ENCODE results near the gene JAK1. TPM values are rescaled to one million over a fixed set of nuclear protein-coding genes. Genes with fewer than 3 reads are reported as not detected.

Gene JAK1
- total and polyA plus RNA-seq, 9 donors, result 49.2 to 69.5 (median 56.2) TPM

GRCh38 chr1:64967381-64967780 lies 1.0 kb upstream of the JAK1 start:
- Histone ChIP-seq H3K27ac (ENCODE audit: low read length) (no peak overlapping the region), H3K27me3 (ENCODE audit: control insufficient read depth, insufficient read depth, low read length) (no peaks in the 10 kb centered on the region), H3K4me1 (ENCODE audit: control insufficient read depth, insufficient read depth, low read length) (peaks cover 9% of the 10 kb centered on the region), H3K9me3 (replicated peaks; ENCODE audit: control insufficient read depth, low read depth, low read length) (no peaks in the 10 kb centered on the region), H3K4me3 (ENCODE audit: low read length) (no peak overlapping the region), H3K36me3 (ENCODE audit: control insufficient read depth, insufficient read depth, low read length) (no peaks in the 10 kb centered on the region)
- WGBS (ENCODE audit: insufficient coverage), result 60% methylated on average over 5 of the region's 6 CpGs
- DNase-seq, result peak; percentile 22

- under 1% methylated on average over 37 of the region's 52 CpGs for WGBS (ENCODE audit: insufficient coverage)
- Histone ChIP-seq H3K4me3 (ENCODE audit: low read length) (peak overlapping the region; percentile 91), H3K36me3 (ENCODE audit: control insufficient read depth, insufficient read depth, low read length) (no peaks in the 10 kb centered on the region), H3K27ac (ENCODE audit: low read length) (peak overlapping the region; percentile 99), H3K9me3 (replicated peaks; ENCODE audit: control insufficient read depth, low read depth, low read length) (no peaks in the 10 kb centered on the region), H3K27me3 (ENCODE audit: control insufficient read depth, insufficient read depth, low read length) (no peaks in the 10 kb centered on the region), H3K4me1 (ENCODE audit: control insufficient read depth, insufficient read depth, low read length) (peaks cover 11% of the 10 kb centered on the region)
- peak; percentile 85 for DNase-seq
These were observed 787 bp downstream of the JAK1 start for GRCh38 chr1:64965366-64966157.

GRCh38 chr1:64963466-64963865 lies 2.9 kb downstream of the JAK1 start:
- H3K4me1 ChIP-seq (ENCODE audit: control insufficient read depth, insufficient read depth, low read length), result peaks cover 11% of the 10 kb centered on the region
- no CpG with 5 or more reads among the region's 5 CpGs for WGBS (ENCODE audit: insufficient coverage)
- no peaks in the 10 kb centered on the region for H3K9me3 ChIP-seq (replicated peaks; ENCODE audit: control insufficient read depth, low read depth, low read length)
- no peaks in the 10 kb centered on the region for H3K36me3 ChIP-seq (ENCODE audit: control insufficient read depth, insufficient read depth, low read length)
- no peak overlapping the region for H3K4me3 ChIP-seq (ENCODE audit: low read length)
- H3K27ac ChIP-seq (ENCODE audit: low read length), result no peak overlapping the region
- DNase-seq, result no peak
- H3K27me3 ChIP-seq (ENCODE audit: control insufficient read depth, insufficient read depth, low read length), result no peaks in the 10 kb centered on the region

- 65% methylated on average over 5 of the region's 7 CpGs for WGBS (ENCODE audit: insufficient coverage)
- no peaks in the 10 kb centered on the region for H3K27me3 ChIP-seq (ENCODE audit: control insufficient read depth, insufficient read depth, low read length)
- no peaks in the 10 kb centered on the region for H3K36me3 ChIP-seq (ENCODE audit: control insufficient read depth, insufficient read depth, low read length)
- H3K9me3 ChIP-seq (replicated peaks; ENCODE audit: control insufficient read depth, low read depth, low read length), result no peaks in the 10 kb centered on the region
- no peak overlapping the region for H3K4me3 ChIP-seq (ENCODE audit: low read length)
- no peak overlapping the region for H3K27ac ChIP-seq (ENCODE audit: low read length)
- DNase-seq, result no peak
- H3K4me1 ChIP-seq (ENCODE audit: control insufficient read depth, insufficient read depth, low read length), result peaks cover 11% of the 10 kb centered on the region
These were observed 3.9 kb downstream of the JAK1 start for GRCh38 chr1:64962441-64962840.

GRCh38 chr1:64961923-64962322 lies 4.4 kb downstream of the JAK1 start:
- Histone ChIP-seq H3K4me3 (ENCODE audit: low read length) (no peak overlapping the region), H3K9me3 (replicated peaks; ENCODE audit: control insufficient read depth, low read depth, low read length) (no peaks in the 10 kb centered on the region), H3K27me3 (ENCODE audit: control insufficient read depth, insufficient read depth, low read length) (no peaks in the 10 kb centered on the region), H3K4me1 (ENCODE audit: control insufficient read depth, insufficient read depth, low read length) (peaks cover 7% of the 10 kb centered on the region), H3K27ac (ENCODE audit: low read length) (no peak overlapping the region), H3K36me3 (ENCODE audit: control insufficient read depth, insufficient read depth, low read length) (no peaks in the 10 kb centered on the region)
- WGBS (ENCODE audit: insufficient coverage), result no CpG with 5 or more reads among the region's 1 CpG
- DNase-seq, result no peak

GRCh38 chr1:64960731-64961130 lies 5.6 kb downstream of the JAK1 start:
- Histone ChIP-seq H3K4me1 (ENCODE audit: control insufficient read depth, insufficient read depth, low read length) (peaks cover 11% of the 10 kb centered on the region), H3K27ac (ENCODE audit: low read length) (no peak overlapping the region)

GRCh38 chr1:64959986-64960385 lies 6.4 kb downstream of the JAK1 start:
- no peak overlapping the region for H3K27ac ChIP-seq (ENCODE audit: low read length)
- H3K4me3 ChIP-seq (ENCODE audit: low read length), result no peak overlapping the region
- peaks cover 7% of the 10 kb centered on the region for H3K4me1 ChIP-seq (ENCODE audit: control insufficient read depth, insufficient read depth, low read length)
- H3K9me3 ChIP-seq (replicated peaks; ENCODE audit: control insufficient read depth, low read depth, low read length), result no peaks in the 10 kb centered on the region
- DNase-seq, result no peak
- H3K36me3 ChIP-seq (ENCODE audit: control insufficient read depth, insufficient read depth, low read length), result no peaks in the 10 kb centered on the region
- no peaks in the 10 kb centered on the region for H3K27me3 ChIP-seq (ENCODE audit: control insufficient read depth, insufficient read depth, low read length)
- whole genome bisulfite sequencing (ENCODE audit: insufficient coverage), result no CpG with 5 or more reads among the region's 6 CpGs

More at GRCh38 chr1:64960731-64961130, 5.6 kb downstream of the JAK1 start:
- DNase-seq, result no peak
- Histone ChIP-seq H3K4me3 (ENCODE audit: low read length) (no peak overlapping the region), H3K27me3 (ENCODE audit: control insufficient read depth, insufficient read depth, low read length) (no peaks in the 10 kb centered on the region), H3K9me3 (replicated peaks; ENCODE audit: control insufficient read depth, low read depth, low read length) (no peaks in the 10 kb centered on the region), H3K36me3 (ENCODE audit: control insufficient read depth, insufficient read depth, low read length) (no peaks in the 10 kb centered on the region)

GRCh38 chr1:64956733-64957441 lies 9.5 kb downstream of the JAK1 start:
- peak; percentile 38 for DNase-seq
- Histone ChIP-seq H3K4me3 (ENCODE audit: low read length) (no peak overlapping the region), H3K27me3 (ENCODE audit: control insufficient read depth, insufficient read depth, low read length) (no peaks in the 10 kb centered on the region), H3K9me3 (replicated peaks; ENCODE audit: control insufficient read depth, low read depth, low read length) (no peaks in the 10 kb centered on the region), H3K27ac (ENCODE audit: low read length) (no peak overlapping the region), H3K36me3 (ENCODE audit: control insufficient read depth, insufficient read depth, low read length) (no peaks in the 10 kb centered on the region), H3K4me1 (ENCODE audit: control insufficient read depth, insufficient read depth, low read length) (peaks cover 4% of the 10 kb centered on the region)
- no CpG with 5 or more reads among the region's 3 CpGs for WGBS (ENCODE audit: insufficient coverage)

- no peak overlapping the region for H3K4me3 ChIP-seq (ENCODE audit: low read length)
- H3K27me3 ChIP-seq (ENCODE audit: control insufficient read depth, insufficient read depth, low read length), result no peaks in the 10 kb centered on the region
- no peak overlapping the region for H3K27ac ChIP-seq (ENCODE audit: low read length)
- H3K36me3 ChIP-seq (ENCODE audit: control insufficient read depth, insufficient read depth, low read length), result no peaks in the 10 kb centered on the region
- no peak for DNase-seq
- 71% methylated on average over 1 of the region's 3 CpGs for WGBS (ENCODE audit: insufficient coverage)
- peaks cover 4% of the 10 kb centered on the region for H3K4me1 ChIP-seq (ENCODE audit: control insufficient read depth, insufficient read depth, low read length)
- no peaks in the 10 kb centered on the region for H3K9me3 ChIP-seq (replicated peaks; ENCODE audit: control insufficient read depth, low read depth, low read length)
These were observed 10.2 kb downstream of the JAK1 start for GRCh38 chr1:64956010-64956640.
